Measurements from ENCODE around the gene DCAF7. TPM values are rescaled to one million over a fixed set of nuclear protein-coding genes. Genes with fewer than 3 reads are reported as not detected.

Gene DCAF7
- total RNA-seq, 2 donors from 2014 or later = 96.0 to 114 TPM

DNA sequence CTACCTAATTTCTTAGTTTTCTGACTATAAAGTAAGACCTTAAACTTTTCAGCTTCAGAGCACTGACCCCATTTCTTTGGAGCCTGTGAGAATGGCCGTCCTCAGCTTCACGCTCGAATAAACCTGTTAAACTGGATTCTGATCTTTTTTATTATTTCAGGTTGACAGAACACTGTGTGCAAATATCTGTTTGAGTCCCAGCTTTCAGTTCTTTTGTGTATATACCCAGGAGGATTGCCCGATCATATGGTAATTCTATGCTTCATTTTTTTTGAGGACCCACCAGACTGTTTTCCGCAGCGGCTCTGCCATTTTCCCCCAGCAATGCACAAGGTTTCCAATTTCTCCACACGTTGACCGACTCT is 47.0 kb upstream of the DCAF7 start:
- H3K27ac Mint-ChIP-seq = no peak overlapping the region
- peaks cover 26% of the 10 kb centered on the region for H3K27me3 ChIP-seq (ENCODE audit: control insufficient read depth, insufficient read depth, low read length, poor library complexity, severe bottlenecking)
- H3K36me3 Mint-ChIP-seq (ENCODE audit: low read depth) = no peaks in the 10 kb centered on the region
- no peak for TF ChIP-seq CTCF (conservative IDR thresholded peaks at IDR 0.05)
- H3K27me3 Mint-ChIP-seq (ENCODE audit: insufficient read depth) = peaks cover 21% of the 10 kb centered on the region
- H3K4me3 Mint-ChIP-seq = no peak overlapping the region
- no peaks in the 10 kb centered on the region for H3K9me3 Mint-ChIP-seq
- no peaks in the 10 kb centered on the region for H3K4me1 ChIP-seq (ENCODE audit: control insufficient read depth, insufficient read depth, low read length)
- no peak overlapping the region for H3K9ac ChIP-seq (ENCODE audit: extremely low read depth, low read length, poor library complexity, severe bottlenecking)
- no peak overlapping the region for H3K4me3 ChIP-seq (ENCODE audit: low read length)
- 87 to 94% methylated on average over 6 to 8 of the region's 8 CpGs for whole genome bisulfite sequencing, 2 experiments (ENCODE audit: insufficient coverage in 1 of 2, insufficient read length in 1 of 2)
- H3K36me3 ChIP-seq (ENCODE audit: control insufficient read depth, insufficient read depth, low read length) = no peaks in the 10 kb centered on the region
- H3K9me3 ChIP-seq (ENCODE audit: control insufficient read depth, low read length) = no peaks in the 10 kb centered on the region
- peaks cover 5% of the 10 kb centered on the region for H3K4me1 Mint-ChIP-seq
- no peak overlapping the region for H3K27ac ChIP-seq (ENCODE audit: low read depth, low read length)
- DNase-seq = no peak

DNA sequence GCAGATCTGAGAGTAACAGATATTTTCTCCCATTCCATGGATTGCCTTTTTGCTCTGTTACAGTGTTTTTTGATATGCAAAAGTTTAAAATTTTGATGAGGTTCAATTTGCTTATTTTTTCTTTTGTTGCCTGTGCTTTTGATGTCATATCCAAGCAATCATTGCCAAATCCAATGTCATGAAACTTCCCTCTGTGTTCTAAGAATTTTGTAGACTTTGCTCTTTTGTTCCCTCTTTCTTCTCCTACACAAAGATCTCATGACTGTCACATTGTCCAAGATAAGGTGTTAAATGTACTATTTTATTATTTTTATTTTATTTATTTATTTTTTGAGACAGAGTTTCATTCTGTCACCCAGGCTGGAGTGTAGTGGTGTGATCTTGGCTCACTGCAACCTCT is 46.0 kb upstream of the DCAF7 start:
- Mint-ChIP-seq H3K9me3 (no peaks in the 10 kb centered on the region), H3K4me3 (no peak overlapping the region), H3K27ac (no peak overlapping the region), H3K27me3 (ENCODE audit: insufficient read depth) (peaks cover 21% of the 10 kb centered on the region), H3K36me3 (ENCODE audit: low read depth) (no peaks in the 10 kb centered on the region), H3K4me1 (no peaks in the 10 kb centered on the region)
- Histone ChIP-seq H3K4me3 (ENCODE audit: low read length) (no peak overlapping the region), H3K9ac (ENCODE audit: extremely low read depth, low read length, poor library complexity, severe bottlenecking) (no peak overlapping the region), H3K27me3 (ENCODE audit: control insufficient read depth, insufficient read depth, low read length, poor library complexity, severe bottlenecking) (peaks cover 26% of the 10 kb centered on the region), H3K4me1 (ENCODE audit: control insufficient read depth, insufficient read depth, low read length) (no peaks in the 10 kb centered on the region), H3K36me3 (ENCODE audit: control insufficient read depth, insufficient read depth, low read length) (no peaks in the 10 kb centered on the region), H3K27ac (ENCODE audit: low read depth, low read length) (no peak overlapping the region), H3K9me3 (ENCODE audit: control insufficient read depth, low read length) (no peaks in the 10 kb centered on the region)
- DNase-seq = no peak
- no peak for TF ChIP-seq CTCF (conservative IDR thresholded peaks at IDR 0.05)

- H3K4me3 ChIP-seq (ENCODE audit: low read length) = no peak overlapping the region
- no peaks in the 10 kb centered on the region for H3K4me1 Mint-ChIP-seq
These were observed 44.9 kb upstream of the DCAF7 start for GRCh38 chr17:63505341-63505740.

More at GRCh38 chr17:63505341-63505740, 44.9 kb upstream of the DCAF7 start:
- no peaks in the 10 kb centered on the region for H3K9me3 Mint-ChIP-seq
- no peak overlapping the region for H3K27ac Mint-ChIP-seq
- H3K36me3 ChIP-seq (ENCODE audit: control insufficient read depth, insufficient read depth, low read length) = no peaks in the 10 kb centered on the region
- no peaks in the 10 kb centered on the region for H3K36me3 Mint-ChIP-seq (ENCODE audit: low read depth)
- no peak overlapping the region for H3K27ac ChIP-seq (ENCODE audit: low read depth, low read length)
- no peak for DNase-seq
- WGBS, 2 experiments (ENCODE audit: insufficient coverage in 1 of 2, insufficient read length in 1 of 2) = 89 to 93% methylated on average over 5 to 9 of the region's 9 CpGs
- H3K9ac ChIP-seq (ENCODE audit: extremely low read depth, low read length, poor library complexity, severe bottlenecking) = no peak overlapping the region
- H3K9me3 ChIP-seq (ENCODE audit: control insufficient read depth, low read length) = no peaks in the 10 kb centered on the region
- peaks cover 20% of the 10 kb centered on the region for H3K27me3 Mint-ChIP-seq (ENCODE audit: insufficient read depth)
- no peaks in the 10 kb centered on the region for H3K4me1 ChIP-seq (ENCODE audit: control insufficient read depth, insufficient read depth, low read length)
- no peak overlapping the region for H3K4me3 Mint-ChIP-seq
- no peak for TF ChIP-seq CTCF (conservative IDR thresholded peaks at IDR 0.05)
- peaks cover 26% of the 10 kb centered on the region for H3K27me3 ChIP-seq (ENCODE audit: control insufficient read depth, insufficient read depth, low read length, poor library complexity, severe bottlenecking)
